Measurements from ENCODE around the gene ARAF. TPM values are rescaled to one million over a fixed set of nuclear protein-coding genes. Genes with fewer than 3 reads are reported as not detected.
"Not testable (repeated sequence)": the region's sequence is repeated elsewhere in the genome, so short reads cannot be mapped to it uniquely, and the experiment has no call there.

ARAF gene
- total RNA-seq, 1 experiment from 2014 or later = 51.6 TPM

DNA sequence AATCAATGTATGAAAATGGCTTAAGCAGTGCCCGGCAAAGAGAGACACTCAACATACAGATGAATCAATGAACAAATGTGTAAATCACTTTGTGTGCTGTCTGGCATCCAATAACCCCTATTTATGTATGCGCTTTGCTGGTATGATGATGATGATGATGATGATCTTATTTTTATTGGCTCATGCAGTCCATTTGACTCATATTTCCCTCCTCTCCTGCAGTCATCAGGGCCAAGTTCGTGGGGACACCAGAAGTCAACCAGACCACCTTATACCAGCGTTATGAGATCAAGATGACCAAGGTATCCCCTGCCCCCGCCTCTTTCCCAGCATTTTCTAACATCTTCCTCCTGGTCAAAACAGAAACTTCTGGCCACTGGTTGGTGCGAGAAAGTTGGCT is 23.7 kb downstream of the ARAF start:
- DNase-seq (ENCODE audit: extremely low read depth, low read depth) = no peak

- DNase-seq (ENCODE audit: extremely low read depth, low read depth) = no peak
Measured at GRCh38 chrX:47585273-47585672, 24.3 kb downstream of the ARAF start.

GRCh38 chrX:47586043-47586787 is 25.2 kb downstream of the ARAF start:
- no peak for DNase-seq (ENCODE audit: extremely low read depth, low read depth)

- no peak for DNase-seq (ENCODE audit: extremely low read depth, low read depth)
Measured at GRCh38 chrX:47587091-47587891, 26.3 kb downstream of the ARAF start.

- DNase-seq (ENCODE audit: extremely low read depth, low read depth) = no peak
Measured at GRCh38 chrX:47587906-47588735, 27.1 kb downstream of the ARAF start.

- no peak for DNase-seq (ENCODE audit: extremely low read depth, low read depth)
Measured at GRCh38 chrX:47590984-47591383, 30.0 kb downstream of the ARAF start.

- no peak for DNase-seq (ENCODE audit: extremely low read depth, low read depth)
Measured at GRCh38 chrX:47593522-47593921, 32.5 kb downstream of the ARAF start.

DNA sequence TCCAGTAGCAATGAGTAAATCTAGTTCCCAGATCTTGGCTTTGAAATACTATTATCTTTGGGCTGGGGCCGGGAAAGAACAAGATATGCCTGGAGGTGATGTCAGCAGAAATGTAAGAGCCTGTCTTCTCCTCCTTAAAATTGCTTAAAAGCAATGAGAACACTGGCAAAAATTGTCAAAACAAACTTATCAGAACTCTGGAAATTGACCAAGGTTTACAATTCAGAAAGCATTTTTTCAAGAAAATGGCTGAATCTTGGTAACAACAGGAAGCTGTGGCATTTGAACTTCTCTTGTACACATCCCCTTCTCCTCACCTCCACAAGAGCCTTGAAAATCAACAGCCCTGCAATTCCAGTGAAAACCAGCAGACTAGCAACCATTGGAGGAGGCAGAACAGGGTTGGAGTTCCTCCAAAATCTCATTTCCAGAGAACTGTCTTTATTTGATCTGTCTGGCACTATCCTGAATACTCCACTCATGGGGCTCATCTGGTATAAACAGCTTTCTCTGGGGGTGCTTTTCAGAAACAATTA is 34.8 kb downstream of the ARAF start:
- DNase-seq (ENCODE audit: extremely low read depth, low read depth) = no peak

DNA sequence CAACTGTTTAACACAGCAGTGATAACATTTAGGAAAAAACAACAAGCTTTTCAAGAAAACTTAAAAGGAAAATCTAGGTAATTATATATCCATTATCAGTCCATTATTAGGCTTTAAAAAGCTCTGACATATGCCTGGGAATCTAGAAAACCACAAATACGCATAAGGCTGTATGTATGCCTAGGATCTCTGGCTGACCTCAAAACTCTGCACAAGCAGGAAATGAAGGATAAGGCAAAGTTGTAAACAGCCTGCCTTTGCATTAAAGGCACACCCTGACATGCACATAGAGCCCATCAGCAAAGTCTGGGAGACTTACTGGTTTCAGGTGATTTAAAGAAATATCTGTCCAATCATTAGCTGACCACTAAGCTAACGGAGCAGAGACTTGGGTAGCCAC is 35.3 kb downstream of the ARAF start:
- DNase-seq (ENCODE audit: extremely low read depth, low read depth) = no peak

DNA sequence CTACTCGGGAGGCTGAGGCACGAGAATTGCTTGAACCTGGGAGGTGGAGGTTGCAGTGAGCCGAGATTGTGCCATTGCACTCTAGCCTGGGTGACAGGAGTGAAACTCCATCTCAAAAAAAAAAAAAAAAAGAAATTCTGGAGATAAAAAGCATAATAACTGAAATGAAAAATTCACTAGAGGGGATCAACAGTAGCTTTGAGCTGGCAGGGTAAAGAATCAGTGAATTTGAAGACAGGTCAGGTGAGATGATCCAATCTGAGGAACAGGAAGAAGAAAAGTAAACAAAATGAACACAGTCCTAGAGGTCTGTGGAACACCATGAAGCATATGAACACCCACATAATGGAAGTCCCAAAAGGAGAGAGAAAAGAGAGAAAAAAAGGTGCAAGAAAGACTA is 36.2 kb downstream of the ARAF start:
- DNase-seq (ENCODE audit: extremely low read depth, low read depth) = no peak

GRCh38 chrX:47603125-47603524 is 42.1 kb downstream of the ARAF start:
- not testable (repeated sequence) for DNase-seq (ENCODE audit: extremely low read depth, low read depth)

- DNase-seq (ENCODE audit: extremely low read depth, low read depth) = no peak
Measured at GRCh38 chrX:47605024-47605423, 44.0 kb downstream of the ARAF start.

GRCh38 chrX:47607091-47607490 is 46.1 kb downstream of the ARAF start:
- no peak for DNase-seq (ENCODE audit: extremely low read depth, low read depth)

GRCh38 chrX:47608130-47608810 is 47.3 kb downstream of the ARAF start:
- no peak for DNase-seq (ENCODE audit: extremely low read depth, low read depth)

GRCh38 chrX:47610511-47610910 is 49.5 kb downstream of the ARAF start:
- DNase-seq (ENCODE audit: extremely low read depth, low read depth) = no peak

GRCh38 chrX:47611489-47611888 is 50.5 kb downstream of the ARAF start:
- DNase-seq (ENCODE audit: extremely low read depth, low read depth) = no peak

- DNase-seq (ENCODE audit: extremely low read depth, low read depth) = no peak
Measured at GRCh38 chrX:47611926-47612325, 50.9 kb downstream of the ARAF start.

DNA sequence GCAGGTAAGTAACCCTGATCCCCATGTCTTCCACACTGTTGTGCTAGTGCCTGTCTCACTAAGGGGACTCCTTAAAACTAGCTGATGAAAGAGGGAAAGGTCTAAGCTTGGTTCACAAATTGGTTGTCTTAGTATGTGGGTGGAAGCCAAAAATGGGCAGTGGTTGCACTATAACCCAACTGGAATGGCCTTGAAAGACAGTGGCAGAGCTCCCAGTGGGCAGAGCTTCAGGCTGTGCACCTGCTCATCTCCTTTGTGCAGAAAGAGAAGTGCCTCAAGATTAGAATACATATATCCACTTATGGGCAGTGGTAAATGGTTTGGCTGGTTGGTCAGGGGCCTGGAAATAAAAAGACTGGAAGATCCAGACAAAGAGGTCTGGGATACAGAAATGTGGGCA is 51.4 kb downstream of the ARAF start:
- no peak for DNase-seq (ENCODE audit: extremely low read depth, low read depth)

- no peak for DNase-seq (ENCODE audit: extremely low read depth, low read depth)
Measured at GRCh38 chrX:47613082-47613481, 52.1 kb downstream of the ARAF start.

GRCh38 chrX:47614618-47615017 is 53.6 kb downstream of the ARAF start:
- no peak for DNase-seq (ENCODE audit: extremely low read depth, low read depth)

All from NCI-H460 (cell line).